Activated CD4-positive, alpha-beta T cell treated with anti-CD3 and anti-CD28 coated beads, Interleukin-2, amount 50 U/mL, for 16 hours (primary cell): ENCODE results near the gene TRIML1.
"Not testable (repeated sequence)": the region's sequence is repeated elsewhere in the genome, so short reads cannot be mapped to it uniquely, and the experiment has no call there.

Experiments used
- DNase-seq: peaks from one replicate; pipeline ENCODE4 v3.0.0-alpha.2; 2020

Gene TRIML1

GRCh38 chr4:188158336-188158735 lies 19.1 kb downstream of the TRIML1 start:
- DNase-seq = no peak

- not testable (repeated sequence) for DNase-seq
Measured at GRCh38 chr4:188159513-188160226, 20.4 kb downstream of the TRIML1 start.

- no peak for DNase-seq
Measured at GRCh38 chr4:188160406-188160805, 21.2 kb downstream of the TRIML1 start.

GRCh38 chr4:188161167-188161566 lies 21.9 kb downstream of the TRIML1 start:
- no peak for DNase-seq

GRCh38 chr4:188162698-188163097 lies 23.5 kb downstream of the TRIML1 start:
- no peak for DNase-seq

- DNase-seq = no peak
Measured at GRCh38 chr4:188168726-188169373, 29.6 kb downstream of the TRIML1 start.

GRCh38 chr4:188171551-188171950 lies 32.3 kb downstream of the TRIML1 start:
- no peak for DNase-seq

GRCh38 chr4:188175288-188175687 lies 36.0 kb downstream of the TRIML1 start:
- DNase-seq = no peak

GRCh38 chr4:188177997-188178675 lies 38.9 kb downstream of the TRIML1 start:
- no peak for DNase-seq

- DNase-seq = no peak
Measured at GRCh38 chr4:188178806-188179205, 39.6 kb downstream of the TRIML1 start.

- no peak for DNase-seq
Measured at GRCh38 chr4:188187106-188187505, 47.9 kb downstream of the TRIML1 start.

- no peak for DNase-seq
Measured at GRCh38 chr4:188190461-188190860, 51.2 kb downstream of the TRIML1 start.

- no peak for DNase-seq
Measured at GRCh38 chr4:188194421-188194820, 55.2 kb downstream of the TRIML1 start.

- DNase-seq = no peak
Measured at GRCh38 chr4:188195389-188195985, 56.2 kb downstream of the TRIML1 start.

- DNase-seq = no peak
Measured at GRCh38 chr4:188196134-188196735, 57.0 kb downstream of the TRIML1 start.
